GM23248 (cell line): ENCODE data around the gene NINL.

ENCODE experiments used
- EZH2 ChIP-seq: fragments of 200-600 bp; sonication (generic); IDR thresholded peaks from 2 replicates; pipeline ENCODE4 v1.6.1; 2018; ENCODE audit warnings: antibody characterized with exemption, mild to moderate bottlenecking; ENCODE audit not compliant: insufficient read depth, poor library complexity, severe bottlenecking
- EZH2phosphoT487 ChIP-seq: fragments of 200-600 bp; sonication (generic); IDR thresholded peaks from 2 replicates; pipeline ENCODE4 v1.6.1; 2018; ENCODE audit warnings: antibody characterized with exemption, moderate library complexity, mild to moderate bottlenecking, low read depth; ENCODE audit not compliant: insufficient read depth

GRCh38 chr20:25622450-25623224 is 37.3 kb upstream of the NINL start:
- TF ChIP-seq EZH2phosphoT487 (no peak), EZH2 (no peak)
